Testis (tissue), 3 donors: ENCODE results near the gene ITGA5. TPM values are rescaled to one million over a fixed set of nuclear protein-coding genes. Genes with fewer than 3 reads are reported as not detected.

Experiments
- DNase-seq: peaks from one replicate; pipeline ENCODE4 v3.0.0-alpha.2; 2019
- H3K27ac ChIP-seq, 2 donors: fragments of 200-600 bp; sonication (generic); one replicate each; pipeline ENCODE4 v1.5.1; 2019
- H3K27me3 ChIP-seq: fragments of 200-600 bp; sonication (generic); one replicate; pipeline ENCODE4 v1.5.1; 2019
- H3K36me3 ChIP-seq: fragments of 200-600 bp; sonication (generic); one replicate; pipeline ENCODE4 v1.5.1; 2017; ENCODE audit warnings: low read depth; ENCODE audit errors: missing control alignments
- H3K4me1 ChIP-seq: fragments of 200-600 bp; sonication (generic); one replicate; pipeline ENCODE4 v1.5.1; 2019
- H3K4me3 ChIP-seq, 2 donors: fragments of 200-600 bp; sonication (generic); one replicate each; pipeline ENCODE4 v1.5.1; 2017 to 2019
- H3K9me3 ChIP-seq: fragments of 200-600 bp; sonication (generic); one replicate; pipeline ENCODE4 v1.5.1; 2017
- CTCF ChIP-seq, 3 experiments: fragments of 450-650 bp in 2 of 3; fragments of 200-600 bp in 1 of 3; sonication (generic) in 1 of 3; IDR thresholded peaks; one replicate each; pipeline ENCODE4 v1.5.1; 2016 to 2019; ENCODE audit warnings: antibody characterized with exemption in 3 of 3, mild to moderate bottlenecking in 2 of 3, moderate library complexity in 1 of 3
- POLR2A ChIP-seq: fragments of 450-650 bp; IDR thresholded peaks from one replicate; pipeline ENCODE4 v1.6.1; 2017; ENCODE audit warnings: antibody characterized with exemption, mild to moderate bottlenecking, moderate library complexity
- WGBS, 2 donors: methylation state at CpG; one replicate each; pipeline ENCODE4 v1.1.5; 2018; 5-methylcytosine and 5-hydroxymethylcytosine counted together
- intact Hi-C: fragments of 100-400 bp; cut with DNase I; formaldehyde crosslinking; loops from one replicate; pipeline ENCODE4 v1.15.1; 2023; ENCODE audit warnings: low total_unique reads
- polyA plus RNA-seq: library from polyadenylated mRNA; stranded (reverse); fragments of 350-450 nt; fragmentation: Illumina TruSeq; extraction: RNeasy Lipid Tissue Mini Kit (QIAGEN cat#74804); gene quantifications from one replicate; pipeline ENCODE4 v1.2.3, GENCODE V29; 2014; ENCODE audit warnings: low read depth, low replicate concordance; ENCODE audit not compliant: insufficient read depth
- total RNA-seq, 2 donors: library from RNA; depleted of rRNA; stranded (reverse); fragments of >200 nt; gene quantifications; one replicate each; pipeline ENCODE4 v1.2.3, GENCODE V29; 2016

ITGA5 gene
- total and polyA plus RNA-seq, 3 donors from 2014 or later: 9.0 to 16.3 (median 10.7) TPM

GRCh38 chr12:54377007-54377406 is 42.1 kb downstream of the ITGA5 start:
- 63% methylated on average over 2 of the region's 2 CpGs for WGBS, 2 donors
- intact Hi-C loops: loop anchor here (10.0 kb wide), 1 partner anchor 152 kb away; no protein-coding TSS in a partner anchor
- Histone ChIP-seq H3K4me3 (no peak overlapping the region), H3K4me1 (peaks cover 17% of the 10 kb centered on the region), H3K9me3 (no peaks in the 10 kb centered on the region), H3K36me3 (no peaks in the 10 kb centered on the region), H3K27me3 (no peaks in the 10 kb centered on the region), H3K27ac (peak overlapping the region in 1 of 2 donors; percentile 12)
- TF ChIP-seq CTCF (IDR thresholded peaks at IDR 0.05): no peak
- no peak for TF ChIP-seq POLR2A
- no peak for DNase-seq

- no peaks in the 10 kb centered on the region for H3K27me3 ChIP-seq
- intact Hi-C loops: loop anchor here (10.0 kb wide), 1 partner anchor 152 kb away; no protein-coding TSS in a partner anchor
- no peak overlapping the region for H3K4me3 ChIP-seq
- DNase-seq: peak; percentile 70
- H3K36me3 ChIP-seq: no peaks in the 10 kb centered on the region
- no peaks in the 10 kb centered on the region for H3K9me3 ChIP-seq
- TF ChIP-seq CTCF (IDR thresholded peaks at IDR 0.05) (no peak), POLR2A (no peak)
- WGBS, 2 donors: 59 to 73% methylated on average over 4 of the region's 4 CpGs
- peak overlapping the region in 1 of 2 donors; percentile 12 for H3K27ac ChIP-seq
- H3K4me1 ChIP-seq: peaks cover 21% of the 10 kb centered on the region
Observed at GRCh38 chr12:54376596-54376995, 42.5 kb downstream of the ITGA5 start.

- 51 to 68% methylated on average over 2 of the region's 2 CpGs for WGBS, 2 donors
- Histone ChIP-seq H3K4me1 (peaks cover 31% of the 10 kb centered on the region), H3K4me3 (no peak overlapping the region), H3K27ac (peak overlapping the region in 1 of 2 donors; percentile 30), H3K9me3 (no peaks in the 10 kb centered on the region), H3K36me3 (no peaks in the 10 kb centered on the region), H3K27me3 (no peaks in the 10 kb centered on the region)
- no peak for DNase-seq
- TF ChIP-seq CTCF (IDR thresholded peaks at IDR 0.05): no peak
- TF ChIP-seq POLR2A: no peak
- intact Hi-C loops: loop anchor here (10.0 kb wide), 1 partner anchor 150 kb away; no protein-coding TSS in a partner anchor
Observed at GRCh38 chr12:54375259-54375579, 43.8 kb downstream of the ITGA5 start.

- no peak overlapping the region for H3K4me3 ChIP-seq
- H3K9me3 ChIP-seq: no peaks in the 10 kb centered on the region
- TF ChIP-seq POLR2A (no peak), CTCF (IDR thresholded peaks at IDR 0.05) (no peak)
- WGBS, 2 donors: 49 to 66% methylated on average over 2 of the region's 2 CpGs
- intact Hi-C loops: loop anchor here (10.0 kb wide), 1 partner anchor 150 kb away; no protein-coding TSS in a partner anchor
- no peaks in the 10 kb centered on the region for H3K36me3 ChIP-seq
- H3K4me1 ChIP-seq: peaks cover 35% of the 10 kb centered on the region
- no peak for DNase-seq
- H3K27ac ChIP-seq: peak overlapping the region in 1 of 2 donors; percentile 30
- H3K27me3 ChIP-seq: no peaks in the 10 kb centered on the region
Observed at GRCh38 chr12:54374562-54375258, 44.4 kb downstream of the ITGA5 start.
